HL-60 (cell line): ENCODE measurements around the gene ENO1.
A peak's percentile ranks its signal among the peaks of the same experiment; 100 is the strongest.

Source experiments
- DNase-seq, 2 experiments: peaks; one replicate each; pipeline ENCODE4 v3.0.0-alpha.2; 2010 to 2020; ENCODE audit warnings: low read depth in 1 of 2, low spot score in 1 of 2
- H3K27ac ChIP-seq: fragments of 250-450 bp; sonication (Bioruptor Pico); replicated peaks from 2 replicates; pipeline ENCODE4 v1.5.1; 2020; ENCODE audit warnings: mild to moderate bottlenecking, moderate library complexity
- H3K27me3 ChIP-seq: fragments of 250-450 bp; sonication (Bioruptor Pico); 2 replicates; pipeline ENCODE4 v1.5.1; 2021; ENCODE audit warnings: mild to moderate bottlenecking, moderate library complexity; ENCODE audit not compliant: insufficient read depth, poor library complexity, severe bottlenecking
- H3K4me3 ChIP-seq: replicated peaks from 2 replicates; pipeline ENCODE4 v1.5.1; 2011; ENCODE audit warnings: mild to moderate bottlenecking, control low read depth, low read length; ENCODE audit not compliant: insufficient read depth
- CTCF ChIP-seq: IDR thresholded peaks from one replicate; pipeline ENCODE4 v1.5.1; 2011; ENCODE audit warnings: low read length, control low read depth, inconsistent platforms; ENCODE audit not compliant: insufficient read depth
- GABPA ChIP-seq: IDR thresholded peaks from 2 replicates; pipeline ENCODE4 v1.6.1; 2012; ENCODE audit warnings: low read depth
- POLR2AphosphoS5 ChIP-seq: IDR thresholded peaks from 2 replicates; pipeline ENCODE4 v1.6.1; 2012; ENCODE audit warnings: low read depth
- REST ChIP-seq: IDR thresholded peaks from 2 replicates; pipeline ENCODE4 v1.6.1; 2012; ENCODE audit warnings: low read depth; ENCODE audit not compliant: insufficient replicate concordance
- SPI1 ChIP-seq: IDR thresholded peaks from 2 replicates; pipeline ENCODE4 v1.6.1; 2012; ENCODE audit warnings: low read depth, mild to moderate bottlenecking, borderline replicate concordance

Gene ENO1

GRCh38 chr1:8873506-8874229, 4.8 kb downstream of the ENO1 start:
- peak overlapping the region; percentile 89 for H3K4me3 ChIP-seq

GRCh38 chr1:8873001-8873400, 5.5 kb downstream of the ENO1 start:
- Histone ChIP-seq H3K27ac (peak overlapping the region; percentile 26), H3K27me3 (no peaks in the 10 kb centered on the region), H3K4me3 (peak overlapping the region; percentile 19)
- DNase-seq = no peak
- TF ChIP-seq GABPA = no peak
- no peak for TF ChIP-seq CTCF

More at GRCh38 chr1:8873506-8874229, 4.8 kb downstream of the ENO1 start:
- H3K27ac ChIP-seq = peak overlapping the region; percentile 26
- DNase-seq = peak; percentile 91 to 95
- TF ChIP-seq REST = no peak
- TF ChIP-seq CTCF = no peak
- peak; percentile 18; the same call in 1 of the 2 replicates for TF ChIP-seq SPI1
- TF ChIP-seq GABPA = no peak
- TF ChIP-seq POLR2AphosphoS5 = peak; percentile 50; the same call in 1 of the 2 replicates
- H3K27me3 ChIP-seq = no peaks in the 10 kb centered on the region

GRCh38 chr1:8871965-8872399, 6.5 kb downstream of the ENO1 start:
- Histone ChIP-seq H3K27ac (peak overlapping the region; percentile 21; the same call in 1 of the 2 replicates), H3K27me3 (no peaks in the 10 kb centered on the region), H3K4me3 (no peak overlapping the region)
- TF ChIP-seq POLR2AphosphoS5 (peak; percentile 20), REST (no peak)
- DNase-seq = no peak

DNA sequence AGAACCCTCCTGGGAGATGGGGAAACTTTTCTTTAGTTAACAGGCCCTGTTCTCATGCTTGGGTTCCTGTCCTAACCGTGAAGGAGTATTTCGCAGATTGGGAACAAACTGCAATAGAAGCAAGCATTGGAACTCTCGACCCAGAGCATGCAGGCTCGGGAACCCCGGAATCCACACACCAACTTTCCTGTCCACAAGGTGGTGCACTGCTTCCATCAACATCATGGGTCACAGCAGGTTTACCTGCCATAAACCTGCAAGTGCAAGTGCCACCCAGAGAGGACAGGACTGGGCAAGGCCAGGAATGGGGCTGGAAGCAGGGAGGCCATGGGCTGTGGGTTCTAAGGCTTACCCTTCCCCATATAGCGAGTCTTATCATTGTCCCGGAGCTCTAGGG, 6.9 kb downstream of the ENO1 start:
- DNase-seq = no peak
- no peaks in the 10 kb centered on the region for H3K27me3 ChIP-seq
- peak overlapping the region; percentile 21; the same call in 1 of the 2 replicates for H3K27ac ChIP-seq
- no peak overlapping the region for H3K4me3 ChIP-seq
- TF ChIP-seq GABPA (no peak), REST (no peak), CTCF (no peak), SPI1 (no peak), POLR2AphosphoS5 (no peak; the same call in 1 of the 2 replicates)
